NOMO-1 (cell line): ENCODE results near the gene KIAA0408.

Experiments
- DNase-seq, 2 experiments: peaks; one replicate each; lab custom pipeline; 2025; ENCODE audit not compliant: unreplicated experiment in 2 of 2; lab: John Stamatoyannopoulos, UW

KIAA0408 gene

DNA sequence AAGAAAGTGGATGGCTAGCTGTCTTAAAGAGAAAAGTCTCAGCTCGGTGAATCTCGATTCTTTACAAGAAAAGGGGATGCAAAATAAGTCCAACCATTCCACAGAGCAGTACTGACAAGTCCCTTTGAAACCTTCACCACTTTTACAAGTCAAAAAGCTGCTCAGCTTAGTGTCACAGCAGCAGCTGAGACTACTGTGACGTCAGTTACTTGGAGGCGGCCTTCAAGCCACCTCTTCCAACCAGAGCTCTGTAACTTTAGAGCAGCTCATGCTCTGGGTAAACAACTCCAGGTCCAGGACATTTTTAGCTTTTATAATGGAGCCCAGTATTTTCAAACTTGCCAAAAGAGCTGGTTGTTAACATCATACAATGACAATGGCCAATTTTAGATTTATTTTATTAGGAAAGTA, at the start of gene KIAA0408:
KIAA0408 (minus strand) TSS at position 159 of the 411 bp plus-strand sequence. CDS start 5,408 bp downstream, outside the sequence.
- DNase-seq, result no peak

DNA sequence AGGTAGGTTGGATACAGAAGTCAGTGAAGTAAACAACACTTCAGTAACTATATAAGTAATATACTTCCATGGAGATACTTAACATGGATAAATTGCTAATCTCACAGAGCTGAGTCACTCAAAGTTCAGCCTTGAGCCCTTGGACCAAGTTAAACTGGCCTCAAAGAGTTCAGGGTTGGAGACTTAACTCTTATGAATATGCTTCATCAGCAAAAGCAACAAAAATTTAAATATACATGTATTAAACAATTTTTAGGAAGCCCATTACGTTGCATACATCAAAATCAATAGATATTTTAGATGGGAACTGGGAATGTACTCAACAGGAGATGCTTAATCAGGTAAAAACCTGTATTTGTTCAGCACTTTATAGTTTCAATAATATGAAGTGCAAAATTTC, 47.7 kb upstream of the KIAA0408 start:
- no peak for DNase-seq

DNA sequence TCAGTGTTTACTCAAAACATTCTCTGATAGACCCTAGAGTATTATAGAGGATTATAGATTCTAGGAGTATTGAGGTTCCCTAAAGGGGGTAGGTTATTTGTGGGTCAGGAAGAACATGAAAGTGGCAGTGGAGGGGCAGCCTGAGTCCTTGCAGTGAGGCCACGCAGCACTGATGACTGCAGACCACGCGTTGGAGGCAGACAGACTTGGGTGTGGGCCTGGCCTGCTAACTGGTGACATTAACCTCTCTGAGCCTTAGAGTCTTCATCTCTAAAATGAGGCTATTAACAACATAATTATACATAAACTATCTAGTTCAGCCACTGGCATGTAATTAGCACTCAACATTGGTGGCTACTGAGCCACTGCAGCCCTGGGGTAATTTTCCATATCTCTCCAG, 43.8 kb upstream of the KIAA0408 start:
- DNase-seq, result no peak

DNA sequence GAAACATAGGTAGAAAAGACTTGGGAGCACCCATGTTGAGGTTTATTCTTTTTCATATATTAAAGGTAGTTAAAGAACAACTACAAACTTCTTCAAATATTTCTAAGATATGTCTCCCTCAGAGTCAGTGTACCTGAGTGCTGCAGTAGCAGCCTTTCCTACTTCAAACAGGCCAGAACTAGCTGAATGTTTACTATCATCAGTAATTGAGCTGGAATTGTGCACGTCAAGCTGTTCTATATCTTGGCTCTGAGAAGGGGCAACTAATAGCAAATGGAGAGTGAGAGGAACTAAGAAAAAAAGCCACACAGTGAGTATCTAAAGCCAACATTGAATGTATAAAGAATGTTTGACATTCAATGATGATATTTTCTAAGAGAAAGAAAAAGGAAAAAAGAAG, 38.2 kb upstream of the KIAA0408 start:
- no peak for DNase-seq

DNA sequence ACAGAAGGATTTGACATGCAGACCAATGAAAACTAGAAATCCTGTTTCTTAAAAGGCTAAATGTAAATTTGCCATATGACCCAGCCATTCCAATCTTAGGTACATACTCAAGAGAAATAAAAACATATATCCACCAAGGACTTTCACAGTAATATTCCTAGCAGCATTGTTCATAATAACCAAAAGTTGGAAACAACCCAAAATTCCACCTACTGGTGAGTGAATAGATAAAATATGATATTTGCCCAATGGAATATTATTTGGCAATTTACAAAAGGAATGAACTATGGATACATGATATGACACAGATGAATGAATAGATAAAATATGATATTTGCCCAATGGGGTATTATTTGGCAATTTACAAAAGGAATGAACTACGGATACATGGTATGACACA, 37.3 kb upstream of the KIAA0408 start:
- no peak for DNase-seq

DNA sequence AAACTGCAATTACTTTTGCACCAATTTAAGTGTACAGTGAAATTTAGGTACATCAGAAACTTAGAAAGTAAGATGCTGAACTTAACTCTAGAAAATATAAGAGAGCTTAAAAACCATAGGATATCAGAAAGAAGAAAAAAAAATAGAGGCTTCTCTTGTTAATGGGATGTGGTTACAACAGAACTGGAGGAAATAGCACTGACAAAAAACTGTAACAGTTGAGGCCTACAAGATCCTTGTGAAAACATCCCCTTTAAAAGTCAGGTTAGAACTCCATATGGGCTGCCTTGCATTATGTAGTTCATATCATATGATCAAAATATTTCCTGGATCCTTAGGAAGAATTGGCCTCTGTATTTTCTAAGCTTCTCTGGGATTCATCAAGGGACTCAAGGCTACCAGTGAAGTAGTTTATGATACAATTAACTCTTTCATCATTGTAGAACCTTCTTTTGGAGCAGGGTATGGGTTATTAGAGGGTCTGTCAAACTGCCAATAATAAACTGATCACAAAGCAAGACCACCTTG, 35.1 kb upstream of the KIAA0408 start:
- no peak for DNase-seq

DNA sequence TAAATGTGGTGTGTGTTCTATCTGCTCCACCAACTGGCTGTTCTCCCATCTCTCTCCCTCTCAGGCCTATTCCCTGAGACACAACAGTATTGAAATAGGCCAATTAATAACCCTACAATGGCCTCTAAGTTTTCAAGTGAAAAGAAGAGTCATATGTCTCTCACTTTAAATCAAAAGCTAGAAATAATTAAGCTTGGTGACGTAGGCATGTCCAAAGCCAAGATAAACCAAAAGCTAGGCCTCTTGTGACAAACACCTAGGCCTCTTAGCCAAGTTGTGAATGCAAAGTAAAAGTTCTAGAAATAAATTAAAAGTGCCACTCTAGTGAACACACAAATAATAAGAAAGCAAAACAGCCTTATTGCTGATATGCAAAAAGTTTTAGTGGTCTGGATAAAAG, 30.1 kb upstream of the KIAA0408 start:
- no peak for DNase-seq

DNA sequence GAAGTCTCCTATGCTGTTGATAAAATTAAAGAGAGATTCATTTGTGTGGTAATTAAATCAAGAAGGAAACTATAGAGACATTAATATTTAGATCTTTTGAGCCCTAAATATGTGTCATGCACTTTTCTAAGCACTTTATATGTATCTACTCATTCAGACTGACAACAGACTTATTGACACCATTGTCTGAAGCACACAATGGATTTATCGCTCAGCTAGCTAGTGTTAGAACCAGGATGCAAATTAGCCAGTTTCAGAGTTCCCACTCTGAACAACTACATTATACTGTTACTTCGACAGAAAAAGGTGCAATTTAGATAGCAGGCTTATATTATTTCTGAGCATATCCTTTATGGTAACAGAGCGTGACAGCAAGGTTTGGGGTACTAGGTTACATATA, 27.7 kb upstream of the KIAA0408 start:
- DNase-seq, result no peak

DNA sequence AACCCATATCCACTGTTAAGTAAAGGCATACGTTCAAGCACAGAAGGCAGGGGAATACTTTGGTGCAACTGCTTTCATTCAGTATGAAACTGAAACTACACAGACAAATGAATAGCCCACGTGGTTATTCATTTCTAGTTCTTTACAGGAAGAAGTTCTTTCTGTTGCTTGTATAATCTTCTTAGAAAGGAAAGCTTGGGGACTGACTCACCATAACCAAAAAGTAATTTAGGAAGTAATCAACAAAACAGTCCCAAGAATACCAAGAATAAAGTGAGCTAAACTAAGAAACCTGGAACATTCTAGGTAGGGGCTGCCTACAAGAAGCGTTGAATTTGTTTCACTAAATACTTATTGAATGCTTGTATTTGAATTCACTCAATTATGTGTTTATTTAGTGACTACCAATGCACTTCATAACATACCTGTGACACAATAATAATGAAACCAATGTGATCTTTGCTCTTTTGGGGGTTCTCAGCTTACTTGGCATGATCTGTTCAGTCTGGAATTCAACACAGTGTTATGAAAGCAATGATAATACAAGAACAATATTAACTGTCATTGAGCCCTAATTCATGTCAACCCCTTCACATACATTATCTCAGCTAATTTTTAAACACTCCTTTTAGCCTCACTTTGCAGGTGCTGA, 25.1 kb upstream of the KIAA0408 start:
- peak; percentile 50 to 80 for DNase-seq

DNA sequence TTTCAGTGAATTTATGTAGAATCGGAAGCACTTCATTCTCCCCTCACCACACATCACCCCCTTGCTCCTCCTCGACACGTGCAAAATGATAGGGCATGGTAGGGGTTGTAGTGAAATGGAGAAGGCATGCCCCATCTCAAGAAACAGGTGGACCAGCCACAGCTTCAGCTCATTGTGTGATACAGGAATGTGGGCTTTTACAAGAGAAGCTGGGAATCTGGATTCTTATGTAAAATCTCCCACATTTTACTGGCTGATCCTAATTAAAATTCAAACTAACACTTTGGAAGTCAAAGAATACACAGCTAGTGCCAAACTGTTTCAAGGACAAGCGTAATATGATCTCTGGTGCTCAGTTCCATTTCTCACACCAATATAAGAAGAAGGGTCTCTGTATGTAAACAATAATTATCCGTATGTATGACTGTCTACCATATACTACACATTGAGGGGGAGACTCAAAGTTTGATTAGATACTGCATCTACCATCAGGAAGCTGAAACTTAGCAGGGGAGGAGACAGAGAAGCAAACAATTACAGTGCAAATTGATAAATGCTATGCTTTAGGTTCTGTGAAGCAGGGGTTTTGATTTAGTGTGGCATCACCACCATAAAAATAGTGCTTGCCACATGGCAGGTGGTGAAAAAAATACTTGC, 24.3 kb upstream of the KIAA0408 start:
- no peak for DNase-seq

DNA sequence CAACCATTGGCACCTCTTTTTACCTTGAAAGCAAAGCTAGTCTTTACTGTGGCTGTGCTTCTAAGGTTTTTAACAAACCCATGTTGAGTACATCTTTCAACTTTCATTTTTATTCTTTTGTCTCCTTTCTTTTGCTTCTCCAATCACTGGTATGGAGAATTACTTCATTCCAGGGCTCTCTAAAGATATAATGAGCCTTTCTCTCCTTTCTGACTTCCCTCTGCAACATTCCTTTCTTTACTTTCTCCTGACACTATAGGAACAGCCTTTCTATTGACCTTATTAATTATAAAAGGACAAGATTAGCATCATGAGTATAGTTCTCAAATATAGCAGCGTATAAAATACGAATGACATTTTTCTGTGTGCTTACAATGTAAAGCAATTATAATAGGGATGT, 23.1 kb upstream of the KIAA0408 start:
- no peak for DNase-seq

DNA sequence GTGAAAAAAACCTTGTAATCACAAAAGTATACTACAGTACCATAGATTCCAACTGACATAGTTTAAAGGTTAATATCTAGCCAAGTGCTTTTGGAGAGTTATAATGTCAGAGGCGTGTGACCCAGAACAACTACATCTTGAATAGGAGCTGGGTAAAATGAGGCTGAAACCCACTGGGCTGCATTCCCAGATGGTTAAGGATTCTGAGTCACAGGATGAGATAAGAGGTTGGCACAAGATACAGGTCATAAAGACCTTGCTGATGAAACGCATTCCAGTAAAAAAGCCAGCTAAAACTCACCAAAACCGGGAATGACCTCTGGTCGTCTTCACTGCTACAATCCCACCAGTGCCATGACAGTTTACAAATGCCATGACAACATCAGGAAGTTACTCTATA, 22.4 kb upstream of the KIAA0408 start:
- DNase-seq, result no peak

DNA sequence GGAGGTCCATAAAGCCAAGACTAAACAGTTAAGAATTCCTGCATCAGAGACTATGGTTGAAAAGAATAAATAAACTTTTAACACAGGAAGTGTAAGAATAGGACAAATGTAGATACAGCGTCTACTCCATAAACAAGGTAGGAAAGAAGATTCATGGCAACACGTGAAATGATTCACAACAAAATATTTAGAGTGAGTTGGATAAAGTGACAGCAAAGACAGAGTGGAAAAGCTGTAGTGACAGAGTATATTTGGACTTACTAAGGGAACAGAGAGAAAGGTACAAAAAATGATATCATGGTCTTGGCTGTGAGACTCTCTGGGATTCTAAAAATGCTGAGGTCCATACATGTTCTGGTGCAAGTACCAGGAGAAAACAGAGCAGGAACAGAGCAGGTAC, 21.9 kb upstream of the KIAA0408 start:
- no peak for DNase-seq

DNA sequence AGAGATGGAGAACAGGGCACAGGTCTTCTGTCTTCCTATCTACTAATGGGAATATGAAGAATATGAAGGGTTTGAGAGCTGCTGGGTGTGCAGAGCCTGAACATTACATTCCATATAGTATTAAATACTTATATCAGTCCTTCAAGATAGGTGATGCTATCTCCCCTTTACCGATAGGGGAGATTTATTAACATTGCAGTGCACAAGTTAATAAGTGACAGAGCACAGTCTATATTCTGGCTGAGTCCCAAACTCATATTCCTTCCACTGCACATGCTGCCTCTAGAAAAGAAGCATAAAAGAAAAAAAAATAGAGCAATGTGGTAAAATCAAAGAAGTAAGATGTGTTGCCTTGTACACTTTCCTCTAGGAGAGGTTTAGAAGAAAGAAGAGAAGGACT, 18.5 kb upstream of the KIAA0408 start:
- no peak for DNase-seq

DNA sequence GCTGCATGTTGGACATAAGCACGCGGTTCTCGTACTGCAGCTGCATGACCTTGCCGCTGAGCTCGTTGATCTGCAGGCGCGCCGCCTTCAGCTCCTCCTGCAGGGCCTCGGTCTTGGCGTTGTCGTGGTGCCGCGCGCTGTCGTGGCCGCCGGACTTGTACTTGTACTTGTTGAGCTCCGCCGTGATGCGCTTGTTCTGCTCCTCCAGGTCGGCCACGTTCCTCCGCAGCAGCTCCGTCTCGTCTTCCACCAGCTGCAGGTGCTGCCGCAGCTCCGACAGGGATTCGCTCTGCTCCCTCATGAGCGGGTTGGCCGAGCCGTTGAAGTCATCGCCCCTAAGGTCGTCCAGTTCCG, 16.6 kb upstream of the KIAA0408 start:
- no peak for DNase-seq

DNA sequence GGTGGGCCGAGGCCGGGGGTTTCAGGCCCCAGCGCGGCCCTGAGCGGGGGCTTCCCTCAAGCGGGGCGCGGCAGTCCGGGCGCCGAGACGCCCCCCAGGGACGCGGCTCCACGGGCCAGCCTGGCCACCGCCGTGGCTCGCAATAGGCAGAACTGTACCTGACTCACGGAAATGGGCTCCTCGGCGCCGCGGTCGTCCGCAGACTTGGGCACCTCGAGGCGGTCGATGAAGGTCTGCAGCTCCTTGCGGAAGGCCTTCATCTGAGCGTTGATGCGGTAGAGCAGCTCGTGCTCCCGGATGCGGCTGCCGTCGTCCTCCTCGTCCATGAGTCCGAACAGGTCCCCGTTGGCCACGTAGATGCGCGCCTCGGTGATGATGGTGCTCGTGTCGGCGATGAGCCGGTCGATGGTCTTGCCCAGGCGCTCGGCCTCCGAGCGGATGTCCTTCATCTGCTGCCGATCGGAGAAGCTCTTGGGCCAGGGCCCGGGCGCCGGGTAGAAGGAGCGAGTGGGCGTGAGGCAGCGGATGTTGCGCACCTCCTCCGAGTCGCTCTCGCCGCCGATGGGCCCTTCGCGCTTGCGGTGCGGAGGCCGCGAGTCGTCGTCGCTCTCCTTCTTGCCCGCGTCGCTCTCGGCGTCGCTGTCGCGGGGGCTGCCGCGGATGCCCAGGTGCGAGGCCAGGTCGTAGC, 16.1 kb upstream of the KIAA0408 start:
- no peak for DNase-seq

DNA sequence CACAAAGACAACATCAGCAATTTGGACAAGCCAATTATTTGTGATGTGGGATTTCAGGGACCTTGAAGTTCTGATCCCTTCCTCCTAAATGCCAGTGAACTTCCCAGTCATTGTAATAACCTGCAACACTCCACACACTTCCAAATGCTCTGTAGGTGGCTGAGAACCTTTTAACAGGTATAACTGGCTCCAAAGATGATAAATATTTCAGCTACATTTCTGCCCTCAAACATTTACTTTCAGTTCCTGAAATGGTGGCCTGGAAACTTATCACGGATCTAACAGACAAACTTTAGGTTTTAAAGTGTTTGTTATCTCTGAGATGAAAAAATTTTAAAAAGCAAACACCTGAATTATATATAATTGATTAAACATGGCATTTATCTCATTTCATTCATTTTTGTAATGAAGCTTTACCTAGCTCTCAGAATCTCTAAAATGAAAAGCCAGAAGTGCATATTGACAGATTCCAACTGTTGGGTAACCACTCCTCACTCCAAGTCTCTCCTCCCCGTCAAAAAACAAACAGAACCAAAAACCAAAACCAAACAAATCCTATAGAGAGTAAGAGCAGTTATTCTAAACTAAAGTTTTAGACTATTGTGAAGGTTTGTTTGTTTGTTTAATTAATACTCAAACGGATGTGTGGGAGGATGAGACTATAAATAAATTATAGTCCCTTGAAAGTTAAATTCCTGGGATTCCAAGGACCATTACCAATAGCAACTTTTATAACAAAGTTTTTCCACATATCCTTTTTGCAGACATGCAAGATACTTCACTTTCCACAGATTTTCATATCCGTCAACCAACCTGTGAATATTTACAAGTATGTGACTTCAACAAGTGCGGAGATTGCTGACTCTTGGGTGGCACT, 12.4 kb upstream of the KIAA0408 start:
- peak in 1 of 2 experiments; percentile 68 for DNase-seq

DNA sequence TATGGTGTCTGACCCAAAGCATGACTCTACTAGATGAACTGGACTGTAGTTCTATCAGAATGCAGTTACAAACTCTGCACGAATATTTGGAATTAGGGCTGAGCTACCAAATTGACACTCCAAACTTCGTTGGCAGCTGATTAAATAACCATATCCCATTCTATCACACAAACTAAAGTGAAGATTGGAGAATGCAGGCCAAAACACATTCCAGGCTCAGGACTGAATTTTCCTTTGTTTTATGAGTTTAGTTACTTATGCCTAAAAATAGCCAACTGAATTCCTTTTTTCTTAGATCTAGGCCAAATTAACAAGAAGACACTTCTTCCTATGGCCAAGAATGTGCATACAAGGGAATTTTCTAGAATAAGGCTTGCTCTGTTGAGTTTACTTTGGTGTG, 9.7 kb upstream of the KIAA0408 start:
- DNase-seq, result no peak

DNA sequence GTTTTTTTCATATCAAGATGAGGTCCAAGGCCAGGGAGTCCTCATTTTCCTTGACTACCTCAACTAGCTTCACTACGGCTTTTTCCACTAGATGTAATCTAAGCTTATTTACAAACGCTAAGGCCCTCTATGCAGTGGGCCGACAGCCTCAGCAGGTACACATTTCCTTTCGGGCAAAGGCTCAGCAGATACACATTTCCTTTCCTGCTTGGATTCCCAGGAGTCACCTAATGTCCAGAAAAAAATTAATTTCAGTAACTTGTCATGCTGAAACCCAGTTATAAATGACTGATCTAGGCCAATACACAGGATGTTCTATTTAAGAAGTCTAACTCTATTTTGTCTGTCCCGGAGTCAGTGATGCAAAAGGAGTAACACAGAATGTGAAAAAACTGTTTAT, 7.2 kb upstream of the KIAA0408 start:
- DNase-seq, result no peak

DNA sequence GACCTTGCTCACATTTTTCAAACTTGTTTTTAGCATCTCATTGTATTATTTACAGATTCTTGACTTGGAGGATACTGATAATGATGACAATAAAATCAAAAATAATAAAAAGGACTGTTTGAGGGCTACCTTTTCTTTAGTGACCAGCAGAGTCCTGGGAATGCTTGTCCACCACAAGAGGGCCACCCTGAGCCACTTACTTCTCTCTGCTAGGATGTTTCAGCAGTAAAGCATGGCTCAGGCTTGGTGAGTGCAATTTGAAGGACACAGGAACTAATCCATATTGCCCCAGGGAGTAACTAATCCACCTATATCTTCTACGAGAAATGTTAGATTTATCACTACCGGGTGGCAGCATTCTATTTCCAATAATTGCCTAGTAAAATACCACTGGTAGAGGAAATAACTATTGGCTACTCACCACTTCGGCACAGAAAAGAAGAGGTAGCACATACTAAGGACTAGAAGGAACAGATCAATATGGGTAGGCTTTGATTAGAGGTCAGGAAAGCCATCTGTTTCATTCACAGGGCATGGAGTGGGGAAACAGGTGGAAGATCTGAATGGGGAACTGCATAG, 5.8 kb upstream of the KIAA0408 start:
- DNase-seq, result peak; percentile 18 to 51
